NCI-H2196 (cell line): Measurements from ENCODE around the gene DPEP2NB.

Experiments used
- DNase-seq: peaks from one replicate; lab custom pipeline; 2025; ENCODE audit not compliant: unreplicated experiment; lab: John Stamatoyannopoulos, UW

The DPEP2NB gene

DNA sequence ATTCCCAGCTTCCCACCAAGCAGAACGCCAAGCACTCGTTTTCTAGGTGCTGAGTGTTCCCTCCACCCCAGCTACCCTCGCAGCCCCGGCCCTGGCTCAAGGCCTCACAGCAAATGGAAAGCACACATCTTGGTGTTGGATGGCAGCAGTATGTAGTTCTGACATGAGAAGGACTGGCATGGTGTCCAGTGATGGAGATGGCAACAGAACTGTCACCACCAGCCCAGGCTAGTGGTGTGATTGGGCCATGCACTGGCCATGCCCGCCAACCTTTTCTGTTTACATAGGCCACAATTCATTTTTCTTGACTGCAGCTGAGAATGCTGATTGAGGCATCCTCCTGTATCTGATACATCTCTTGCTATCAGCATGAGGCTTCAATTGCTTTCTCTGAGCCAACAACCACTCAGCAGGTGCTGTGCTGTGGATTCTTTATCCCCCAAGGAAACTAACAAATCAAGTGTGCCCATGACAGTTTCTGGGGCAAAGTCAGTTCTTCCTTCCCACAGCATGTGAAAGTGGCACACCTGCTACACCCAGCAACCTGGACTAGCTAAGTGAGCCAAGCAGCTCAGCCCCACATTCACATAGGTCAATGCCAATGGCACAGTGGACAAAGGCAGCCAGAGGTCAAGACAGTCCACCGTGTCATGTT, 51.1 kb downstream of the DPEP2NB start:
- peak; percentile 32 for DNase-seq

DNA sequence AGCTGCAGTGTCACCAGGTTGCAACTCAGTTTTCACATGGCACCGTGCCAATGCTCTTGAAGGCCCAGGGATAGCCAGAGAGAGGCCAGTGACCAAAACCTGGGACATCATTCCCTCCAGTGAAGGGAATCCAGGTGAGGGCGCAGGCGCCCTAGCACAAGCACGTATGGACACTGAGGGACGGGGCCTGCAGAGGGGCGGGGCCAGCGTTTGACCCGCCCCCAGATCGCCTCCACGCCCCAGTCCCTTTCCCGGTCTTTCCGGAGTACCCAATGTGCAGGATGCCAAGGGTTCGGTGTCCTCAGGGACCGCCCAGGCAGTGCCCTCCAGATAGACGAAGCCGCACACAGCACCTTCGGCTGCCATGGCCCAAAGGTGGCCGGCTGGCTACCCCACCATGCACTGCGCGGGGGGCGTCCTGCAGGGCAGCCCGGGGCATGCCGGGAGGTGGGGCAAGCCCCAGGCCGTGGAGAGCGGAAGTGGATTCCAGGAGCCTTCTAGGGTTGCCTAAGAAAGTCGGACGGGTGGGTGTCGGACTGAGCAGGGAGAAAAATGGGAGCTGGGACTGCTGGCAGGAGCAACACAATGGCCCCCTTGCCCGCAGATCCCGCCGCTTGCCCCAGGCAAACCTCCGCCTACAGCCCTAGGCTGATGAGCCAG, 51.9 kb downstream of the DPEP2NB start:
- DNase-seq = peak; percentile 32
